Epidermal melanocyte (primary cell): ENCODE data around the gene CACNA1A.

ENCODE experiments used
- DNase-seq: peaks from one replicate; pipeline ENCODE4 v3.0.0; 2011; ENCODE audit warnings: low spot score; ENCODE audit not compliant: insufficient read length

CACNA1A gene

GRCh38 chr19:13314761-13315160 lies 191.5 kb downstream of the CACNA1A start:
- no peak for DNase-seq

GRCh38 chr19:13313875-13314274 lies 192.4 kb downstream of the CACNA1A start:
- no peak for DNase-seq

- no peak for DNase-seq
Observed at GRCh38 chr19:13309864-13310263, 196.4 kb downstream of the CACNA1A start.

- DNase-seq, result no peak
Observed at GRCh38 chr19:13303381-13304129, 202.7 kb downstream of the CACNA1A start.

GRCh38 chr19:13302526-13303270 lies 203.6 kb downstream of the CACNA1A start:
- DNase-seq, result no peak

GRCh38 chr19:13301627-13302334 lies 204.5 kb downstream of the CACNA1A start:
- DNase-seq, result no peak

- no peak for DNase-seq
Observed at GRCh38 chr19:13300421-13301030, 205.8 kb downstream of the CACNA1A start.

GRCh38 chr19:13299838-13300237 lies 206.4 kb downstream of the CACNA1A start:
- DNase-seq, result no peak

- no peak for DNase-seq
Observed at GRCh38 chr19:13298565-13299481, 207.5 kb downstream of the CACNA1A start.

GRCh38 chr19:13297023-13297422 lies 209.3 kb downstream of the CACNA1A start:
- no peak for DNase-seq

GRCh38 chr19:13294812-13295567 lies 211.3 kb downstream of the CACNA1A start:
- DNase-seq, result no peak

GRCh38 chr19:13291913-13292312 lies 214.4 kb downstream of the CACNA1A start:
- DNase-seq, result no peak

GRCh38 chr19:13290741-13291140 lies 215.5 kb downstream of the CACNA1A start:
- no peak for DNase-seq

GRCh38 chr19:13289295-13289694 lies 217.0 kb downstream of the CACNA1A start:
- DNase-seq, result no peak

- DNase-seq, result no peak
Observed at GRCh38 chr19:13286195-13286985, 219.9 kb downstream of the CACNA1A start.

- no peak for DNase-seq
Observed at GRCh38 chr19:13284929-13285928, 221.1 kb downstream of the CACNA1A start.

GRCh38 chr19:13283871-13284270 lies 222.4 kb downstream of the CACNA1A start:
- no peak for DNase-seq
